Gastroesophageal sphincter (tissue), 4 donors: ENCODE measurements around the gene OR2G2. TPM values are rescaled to one million over a fixed set of nuclear protein-coding genes. Genes with fewer than 3 reads are reported as not detected.

Source experiments
- ATAC-seq: fragments of 150-250 bp; one replicate; pipeline ENCODE4 v1.9.1; 2016; ENCODE audit warnings: mild to moderate bottlenecking, moderate library complexity
- H3K27ac ChIP-seq, 4 donors: fragments of 200-600 bp; sonication (generic) in 3 of 4; 1 replicate in 3 of 4; 2 replicates in 1 of 4; pipeline ENCODE4 v1.5.1; 2016 to 2019
- H3K27me3 ChIP-seq: fragments of 200-600 bp; sonication (generic); one replicate; pipeline ENCODE4 v1.5.1; 2019
- H3K36me3 ChIP-seq, 2 donors: fragments of 200-600 bp; sonication (generic); one replicate each; pipeline ENCODE4 v1.5.1; 2019; ENCODE audit warnings: control low read depth in 1 of 2
- H3K4me1 ChIP-seq, 3 donors: fragments of 200-600 bp; sonication (generic); 1 replicate in 2 of 3; 2 replicates in 1 of 3; pipeline ENCODE4 v1.5.1; 2016 to 2019; ENCODE audit warnings: control low read depth in 2 of 3
- H3K4me3 ChIP-seq, 2 donors: fragments of 200-600 bp; sonication (generic); one replicate each; pipeline ENCODE4 v1.5.1; 2019; ENCODE audit warnings: mild to moderate bottlenecking in 1 of 2, moderate library complexity in 1 of 2
- H3K9me3 ChIP-seq, 3 donors: fragments of 200-600 bp; sonication (generic); one replicate each; pipeline ENCODE4 v1.5.1; 2017 to 2019; ENCODE audit warnings: control low read depth in 2 of 3
- CTCF ChIP-seq, 4 experiments: fragments of 200-600 bp in 2 of 4; fragments of 450-650 bp in 2 of 4; sonication (generic) in 1 of 4; IDR thresholded peaks; one replicate each; pipeline ENCODE4 v1.5.1; 2017 to 2019; ENCODE audit warnings: antibody characterized with exemption in 4 of 4, mild to moderate bottlenecking in 2 of 4, moderate library complexity in 2 of 4
- EP300 ChIP-seq: sonication (generic); formaldehyde crosslinking; IDR thresholded peaks from one replicate; pipeline ENCODE4 v1.6.1; 2017; ENCODE audit warnings: antibody characterized with exemption, mild to moderate bottlenecking
- POLR2A ChIP-seq, 2 donors: fragments of 450-650 bp; IDR thresholded peaks; one replicate each; pipeline ENCODE4 v1.6.1; 2017; ENCODE audit warnings: antibody characterized with exemption in 2 of 2, mild to moderate bottlenecking in 2 of 2, moderate library complexity in 1 of 2
- POLR2AphosphoS5 ChIP-seq: sonication (generic); formaldehyde crosslinking; IDR thresholded peaks from one replicate; pipeline ENCODE4 v1.6.1; 2017; ENCODE audit warnings: antibody characterized with exemption
- WGBS, 2 donors: methylation state at CpG; one replicate each; pipeline ENCODE4 v1.1.5; 2018; ENCODE audit warnings: low coverage in 1 of 2; 5-methylcytosine and 5-hydroxymethylcytosine counted together
- total RNA-seq, 4 donors: library from RNA; depleted of rRNA; stranded (reverse); fragments of >200 nt; gene quantifications; one replicate each; pipeline ENCODE4 v1.1.0, GENCODE V29; 2016

OR2G2 gene
- total RNA-seq, 4 donors from 2014 or later: not detected

DNA sequence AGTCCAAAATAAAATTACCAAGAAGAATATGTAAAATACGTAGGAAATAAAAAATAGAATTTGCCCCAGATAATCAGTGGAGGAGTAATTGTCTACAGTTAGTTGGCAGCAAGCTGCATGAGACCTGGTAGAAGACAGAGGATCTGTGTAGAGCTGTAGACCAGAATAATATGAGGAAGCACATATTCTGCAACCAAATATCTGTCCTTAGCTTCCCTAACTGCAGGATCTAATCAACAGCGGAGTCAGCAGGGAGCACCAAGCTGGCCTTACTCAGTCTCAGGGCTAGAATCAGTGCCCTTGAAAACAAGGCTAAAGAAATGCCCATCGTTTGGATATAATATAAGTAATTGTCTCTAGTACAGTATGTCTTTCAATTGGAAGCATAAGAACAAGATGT, 45.3 kb upstream of the OR2G2 start:
- Histone ChIP-seq H3K9me3 (no peaks in the 10 kb centered on the region), H3K27me3 (no peaks in the 10 kb centered on the region), H3K4me1 (no peaks in the 10 kb centered on the region), H3K36me3 (no peaks in the 10 kb centered on the region), H3K27ac (no peak overlapping the region), H3K4me3 (no peak overlapping the region)
- ATAC-seq: no peak
- 47 to 63% methylated on average over 2 to 3 of the region's 3 CpGs for WGBS, 2 donors
- TF ChIP-seq POLR2A (IDR thresholded peaks at IDR 0.05) (no peak), POLR2AphosphoS5 (no peak), CTCF (IDR thresholded peaks at IDR 0.05) (no peak), EP300 (no peak)

- Histone ChIP-seq H3K27me3 (no peaks in the 10 kb centered on the region), H3K4me3 (no peak overlapping the region), H3K9me3 (no peaks in the 10 kb centered on the region), H3K4me1 (no peaks in the 10 kb centered on the region), H3K36me3 (no peaks in the 10 kb centered on the region), H3K27ac (no peak overlapping the region)
- TF ChIP-seq POLR2AphosphoS5 (no peak), POLR2A (IDR thresholded peaks at IDR 0.05) (no peak), CTCF (IDR thresholded peaks at IDR 0.05) (no peak), EP300 (no peak)
- 44 to 75% methylated on average over 5 of the region's 5 CpGs for WGBS, 2 donors
- no peak for ATAC-seq
These were observed 40.1 kb upstream of the OR2G2 start for GRCh38 chr1:247548092-247548491.

GRCh38 chr1:247548769-247549182, 39.4 kb upstream of the OR2G2 start, which contains the start of gene GCSAML:
Gene GCSAML (plus strand): TSS chr1:247549134. CDS start chr1:247549192, 58 bp downstream.
- no peaks in the 10 kb centered on the region for H3K27me3 ChIP-seq
- H3K36me3 ChIP-seq: no peaks in the 10 kb centered on the region
- TF ChIP-seq EP300 (no peak), POLR2A (IDR thresholded peaks at IDR 0.05) (no peak), POLR2AphosphoS5 (no peak), CTCF (IDR thresholded peaks at IDR 0.05) (no peak)
- ATAC-seq: no peak
- H3K4me1 ChIP-seq: no peaks in the 10 kb centered on the region
- no peak within 1 kb of the TSS for H3K27ac ChIP-seq
- H3K9me3 ChIP-seq: no peaks in the 10 kb centered on the region
- 77 to 85% methylated on average over 6 of the region's 13 CpGs for WGBS, 2 donors
- H3K4me3 ChIP-seq: no peak within 1 kb of the TSS

DNA sequence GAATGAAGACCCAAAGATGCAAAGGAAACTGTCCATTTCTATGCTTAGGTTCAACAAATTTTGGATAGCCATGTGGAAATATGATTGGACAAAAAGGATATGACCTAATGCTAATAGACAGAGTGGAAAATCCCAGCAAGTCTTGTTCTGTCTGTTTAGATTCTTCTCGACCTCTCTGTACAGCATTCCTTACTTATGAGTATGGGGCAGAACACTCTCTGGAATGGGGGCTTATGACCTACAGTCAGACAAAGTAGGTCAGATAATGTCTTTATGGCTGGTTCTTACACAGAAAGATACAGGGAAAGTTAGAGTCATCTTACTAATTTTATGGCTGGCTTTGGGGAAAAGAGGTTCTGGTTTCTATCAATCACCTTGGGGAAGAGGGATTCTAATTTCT, 36.4 kb upstream of the OR2G2 start:
- H3K9me3 ChIP-seq: no peaks in the 10 kb centered on the region
- H3K27ac ChIP-seq: no peak overlapping the region
- no peaks in the 10 kb centered on the region for H3K36me3 ChIP-seq
- H3K27me3 ChIP-seq: no peaks in the 10 kb centered on the region
- no peak for TF ChIP-seq POLR2A (IDR thresholded peaks at IDR 0.05)
- TF ChIP-seq POLR2AphosphoS5: no peak
- TF ChIP-seq CTCF (IDR thresholded peaks at IDR 0.05): no peak
- no peak for TF ChIP-seq EP300
- no peak overlapping the region for H3K4me3 ChIP-seq
- WGBS, 2 donors: 13 to 30% methylated on average over 1 of the region's 1 CpG
- H3K4me1 ChIP-seq: no peaks in the 10 kb centered on the region
- ATAC-seq: no peak

GRCh38 chr1:247552231-247552630, 35.9 kb upstream of the OR2G2 start:
- ATAC-seq: no peak
- no peaks in the 10 kb centered on the region for H3K36me3 ChIP-seq
- TF ChIP-seq POLR2AphosphoS5: no peak
- TF ChIP-seq EP300: no peak
- TF ChIP-seq CTCF (IDR thresholded peaks at IDR 0.05): no peak
- TF ChIP-seq POLR2A (IDR thresholded peaks at IDR 0.05): no peak
- no peaks in the 10 kb centered on the region for H3K4me1 ChIP-seq
- H3K9me3 ChIP-seq: no peaks in the 10 kb centered on the region
- H3K27me3 ChIP-seq: no peaks in the 10 kb centered on the region
- 68 to 100% methylated on average over 1 to 2 of the region's 2 CpGs for WGBS, 2 donors
- H3K27ac ChIP-seq: no peak overlapping the region
- no peak overlapping the region for H3K4me3 ChIP-seq
